C4-2B (cell line): ENCODE data around the gene DEFB124.
"Not testable (repeated sequence)": the region's sequence is repeated elsewhere in the genome, so short reads cannot be mapped to it uniquely, and the experiment has no call there.

Source experiments
- H3K27ac ChIP-seq: fragments of 450-650 bp; 2 replicates; pipeline ENCODE4 v1.5.1; 2017
- ZFX ChIP-seq: fragments of 450-650 bp; IDR thresholded peaks from 2 replicates; pipeline ENCODE4 v1.6.1; 2017
- TF ChIP-seq, protein P1 (sequence below): fragments of 450-650 bp; conservative IDR thresholded peaks from 2 replicates; pipeline ENCODE4 v1.5.1; 2017; ENCODE audit warnings: mild to moderate bottlenecking

The DEFB124 gene

GRCh38 chr20:31515775-31516107 is 40.8 kb upstream of the DEFB124 start:
- no peak for TF ChIP-seq ZFX
- TF ChIP-seq, protein P1, sequence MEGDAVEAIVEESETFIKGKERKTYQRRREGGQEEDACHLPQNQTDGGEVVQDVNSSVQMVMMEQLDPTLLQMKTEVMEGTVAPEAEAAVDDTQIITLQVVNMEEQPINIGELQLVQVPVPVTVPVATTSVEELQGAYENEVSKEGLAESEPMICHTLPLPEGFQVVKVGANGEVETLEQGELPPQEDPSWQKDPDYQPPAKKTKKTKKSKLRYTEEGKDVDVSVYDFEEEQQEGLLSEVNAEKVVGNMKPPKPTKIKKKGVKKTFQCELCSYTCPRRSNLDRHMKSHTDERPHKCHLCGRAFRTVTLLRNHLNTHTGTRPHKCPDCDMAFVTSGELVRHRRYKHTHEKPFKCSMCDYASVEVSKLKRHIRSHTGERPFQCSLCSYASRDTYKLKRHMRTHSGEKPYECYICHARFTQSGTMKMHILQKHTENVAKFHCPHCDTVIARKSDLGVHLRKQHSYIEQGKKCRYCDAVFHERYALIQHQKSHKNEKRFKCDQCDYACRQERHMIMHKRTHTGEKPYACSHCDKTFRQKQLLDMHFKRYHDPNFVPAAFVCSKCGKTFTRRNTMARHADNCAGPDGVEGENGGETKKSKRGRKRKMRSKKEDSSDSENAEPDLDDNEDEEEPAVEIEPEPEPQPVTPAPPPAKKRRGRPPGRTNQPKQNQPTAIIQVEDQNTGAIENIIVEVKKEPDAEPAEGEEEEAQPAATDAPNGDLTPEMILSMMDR, result no peak
- peak overlapping the region; percentile 94 for H3K27ac ChIP-seq

DNA sequence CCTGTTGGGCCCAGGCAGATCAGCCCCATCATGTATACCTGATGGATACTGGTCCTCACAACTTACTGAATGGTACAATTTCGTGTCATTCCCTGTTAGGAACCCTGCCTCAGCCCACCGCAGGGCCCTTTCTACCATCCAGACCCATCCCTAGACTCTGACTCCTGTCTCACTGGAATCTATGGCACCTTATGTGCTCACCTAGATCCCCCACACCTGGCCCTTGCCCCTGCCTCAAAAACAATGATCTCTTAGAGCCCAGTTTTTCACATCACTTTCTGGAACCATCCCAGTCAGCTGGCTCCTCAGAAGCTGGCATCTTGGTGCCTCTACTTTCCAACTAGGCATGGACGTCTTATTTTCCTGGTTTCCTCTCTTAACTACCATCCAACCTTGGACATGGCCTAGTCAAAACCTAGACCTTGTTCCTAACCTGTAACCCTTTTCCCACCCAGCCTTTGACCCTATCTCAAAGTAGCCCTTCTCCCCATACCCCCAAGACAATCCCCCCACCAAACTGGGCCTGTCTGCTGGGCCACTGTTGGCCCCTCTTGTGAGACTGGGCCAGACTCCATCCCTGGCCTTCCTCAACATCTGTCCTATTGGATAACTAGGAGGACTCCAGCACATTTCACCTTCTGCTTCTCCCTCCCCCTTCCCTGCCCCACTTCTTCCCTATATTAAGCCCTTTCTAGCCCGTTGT is 40.3 kb upstream of the DEFB124 start:
- H3K27ac ChIP-seq, result peak overlapping the region; percentile 94

DNA sequence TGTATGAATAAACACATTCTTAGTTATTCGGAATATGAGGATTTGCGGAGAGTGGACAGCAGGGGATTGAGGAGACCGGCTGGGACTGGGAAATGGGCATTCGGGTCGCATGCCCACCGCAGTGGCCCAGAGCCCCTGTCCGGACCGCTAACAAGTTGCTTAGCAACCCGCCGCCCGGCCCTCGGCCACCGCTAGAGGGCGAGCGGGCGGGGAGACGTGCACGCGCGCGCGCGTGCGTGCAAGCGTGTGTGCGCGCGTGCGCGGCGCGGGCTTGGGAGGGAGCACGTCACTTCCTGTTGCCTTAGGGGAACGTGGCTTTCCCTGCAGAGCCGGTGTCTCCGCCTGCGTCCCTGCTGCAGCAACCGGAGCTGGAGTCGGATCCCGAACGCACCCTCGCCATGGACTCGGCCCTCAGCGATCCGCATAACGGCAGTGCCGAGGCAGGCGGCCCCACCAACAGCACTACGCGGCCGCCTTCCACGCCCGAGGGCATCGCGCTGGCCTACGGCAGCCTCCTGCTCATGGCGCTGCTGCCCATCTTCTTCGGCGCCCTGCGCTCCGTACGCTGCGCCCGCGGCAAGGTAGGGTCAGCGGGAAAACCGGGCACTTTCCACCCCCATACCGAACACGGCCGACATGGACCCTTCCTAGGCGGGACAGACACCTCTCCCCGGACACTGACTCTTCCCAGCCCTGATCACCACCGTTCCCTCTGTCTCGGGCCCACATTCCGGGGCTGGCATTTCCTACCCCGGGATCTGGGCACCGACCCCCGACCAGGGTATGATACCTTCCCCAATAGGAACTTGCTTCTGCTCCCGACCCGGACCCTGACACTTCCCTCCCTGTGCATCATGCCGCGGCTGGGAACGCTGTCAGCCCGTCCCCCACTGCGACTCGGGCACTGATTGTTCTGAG is 39.5 kb upstream of the DEFB124 start, which contains the start of gene HM13:
Gene HM13, plus strand, starts transcription at position 289 of the 918 bp plus-strand sequence. Its CDS starts 110 bp downstream, at position 399.
- TF ChIP-seq, protein P1, result peak; percentile 100
- peak; percentile 82; the same call in 1 of the 2 replicates for TF ChIP-seq ZFX
- H3K27ac ChIP-seq, result peak within 1 kb of the TSS; percentile 94

More for the DNA sequence above, 40.3 kb upstream of the DEFB124 start:
- TF ChIP-seq, protein P1, result no peak
- no peak for TF ChIP-seq ZFX

DNA sequence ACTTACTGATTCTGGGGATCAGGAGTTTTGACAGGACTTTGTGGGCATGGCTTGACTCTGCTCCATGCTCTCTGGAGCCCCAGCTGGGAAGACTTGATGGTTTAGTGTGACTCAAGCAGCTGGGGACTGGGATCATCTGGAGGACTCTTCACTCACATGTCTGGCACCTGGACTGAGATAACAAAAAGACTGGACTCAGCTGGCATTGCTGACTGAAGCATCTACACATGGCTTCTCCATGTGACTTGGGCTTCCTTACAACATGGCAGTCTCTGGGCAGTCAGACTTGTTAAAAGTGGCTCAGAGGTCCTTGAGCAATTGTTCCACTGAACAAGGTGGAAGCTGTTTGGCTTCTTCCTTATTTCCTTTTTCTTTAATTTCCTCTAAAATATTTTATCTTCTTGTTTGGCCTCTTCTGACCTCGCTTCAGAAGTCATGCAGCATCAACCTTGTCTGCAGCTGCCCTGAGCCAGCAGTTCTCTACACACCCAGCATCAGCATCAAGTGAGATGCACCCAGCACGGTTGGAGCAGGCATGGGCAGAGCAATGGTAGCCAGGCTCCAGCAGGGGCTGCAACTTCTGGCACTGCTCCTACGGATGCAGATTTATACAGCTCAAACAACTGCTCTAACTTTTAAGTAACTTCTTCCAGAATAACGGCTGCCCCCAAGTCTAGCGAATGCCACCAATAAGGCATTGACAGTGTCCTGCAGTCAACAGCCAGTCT is 33.8 kb upstream of the DEFB124 start:
- TF ChIP-seq ZFX, result no peak
- TF ChIP-seq, protein P1, result no peak
- H3K27ac ChIP-seq, result no peak overlapping the region

DNA sequence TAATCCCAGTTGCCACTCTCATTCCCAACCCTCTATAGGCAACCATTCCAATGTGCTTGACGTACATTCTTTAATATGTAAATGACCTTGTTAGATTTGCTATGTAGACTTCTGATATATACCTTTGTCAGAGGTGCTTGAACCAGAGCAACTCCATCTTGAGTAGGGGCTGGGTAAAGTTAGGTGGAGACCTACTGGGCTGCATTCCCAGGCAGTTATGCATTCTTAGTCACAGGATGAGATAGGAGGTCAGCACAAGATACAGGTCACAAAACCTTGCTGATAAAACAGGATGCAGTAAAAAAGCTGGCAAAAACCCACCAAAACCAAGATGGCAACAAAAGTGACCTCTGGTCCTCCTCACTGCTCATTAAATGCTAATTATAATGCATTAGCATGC is 31.0 kb upstream of the DEFB124 start:
- no peak overlapping the region for H3K27ac ChIP-seq
- TF ChIP-seq, protein P1, result no peak
- no peak for TF ChIP-seq ZFX

- TF ChIP-seq, protein P1, result peak; percentile 98
- H3K27ac ChIP-seq, result not testable (repeated sequence)
These were observed 28.2 kb upstream of the DEFB124 start for GRCh38 chr20:31502884-31503673.
